Head of caudate nucleus (tissue), 42 donors: ENCODE results near the gene RSBN1.

Experiments
- DNase-seq, 42 donors: peaks; one replicate each; pipeline versions ENCODE4 v3.0.0 to v3.0.0-alpha.2; 2020 to 2021; ENCODE audit warnings: mixed read lengths in 7 of 42
- intact Hi-C: fragments of 100-400 bp; cut with DNase I; formaldehyde crosslinking; loops from one replicate; pipeline ENCODE4 v1.15.0; 2022

Gene RSBN1

DNA sequence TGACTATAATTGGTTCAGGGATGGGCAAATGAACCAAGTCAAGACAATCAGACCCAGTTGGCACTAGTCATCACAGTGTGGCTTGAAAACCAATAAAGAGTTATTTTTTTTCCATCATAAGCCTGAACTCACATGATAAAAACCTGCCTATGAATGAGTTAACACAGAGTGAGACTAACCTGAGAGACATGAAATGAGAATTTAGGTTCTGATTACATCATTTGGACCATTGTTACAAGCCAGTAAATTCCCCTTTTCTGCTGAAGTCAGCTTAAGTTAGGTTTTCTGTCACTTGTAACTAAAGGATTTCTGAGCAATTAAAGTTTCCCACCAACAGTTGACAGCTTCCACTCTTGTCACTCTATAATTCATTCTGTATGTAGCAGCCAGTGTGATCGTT lies 9.6 kb upstream of the RSBN1 start:
- intact Hi-C loops = no loop called here
- no peak for DNase-seq

- DNase-seq = no peak
- intact Hi-C loops = no loop called here
Observed at GRCh38 chr1:113818578-113818977, 6.3 kb upstream of the RSBN1 start.

DNA sequence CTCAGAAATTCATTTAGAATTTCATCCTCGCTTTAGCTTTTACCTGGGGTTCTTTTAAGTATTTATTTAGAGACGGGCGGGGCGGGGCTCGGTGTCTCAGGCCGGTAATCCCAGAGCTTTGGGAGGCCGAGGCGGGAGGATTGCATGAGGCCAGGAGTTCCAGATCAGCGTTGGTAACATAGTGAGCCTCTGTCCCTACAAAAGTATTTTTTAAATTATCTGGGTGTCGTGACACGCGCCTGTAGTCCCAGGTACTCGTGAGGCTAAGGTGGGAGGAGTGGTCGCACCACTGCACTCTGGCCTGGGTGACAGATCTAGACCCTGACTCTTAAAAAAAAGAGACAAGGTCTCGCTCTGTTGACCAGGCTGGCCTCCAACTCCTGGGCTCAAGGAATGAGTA lies 942 bp upstream of the RSBN1 start:
- DNase-seq = no peak
- intact Hi-C loops = loop anchor here (5.0 kb wide), 2 partner anchors 56 to 94 kb away; partner anchors contain the start of genes DCLRE1B and PHTF1

DNA sequence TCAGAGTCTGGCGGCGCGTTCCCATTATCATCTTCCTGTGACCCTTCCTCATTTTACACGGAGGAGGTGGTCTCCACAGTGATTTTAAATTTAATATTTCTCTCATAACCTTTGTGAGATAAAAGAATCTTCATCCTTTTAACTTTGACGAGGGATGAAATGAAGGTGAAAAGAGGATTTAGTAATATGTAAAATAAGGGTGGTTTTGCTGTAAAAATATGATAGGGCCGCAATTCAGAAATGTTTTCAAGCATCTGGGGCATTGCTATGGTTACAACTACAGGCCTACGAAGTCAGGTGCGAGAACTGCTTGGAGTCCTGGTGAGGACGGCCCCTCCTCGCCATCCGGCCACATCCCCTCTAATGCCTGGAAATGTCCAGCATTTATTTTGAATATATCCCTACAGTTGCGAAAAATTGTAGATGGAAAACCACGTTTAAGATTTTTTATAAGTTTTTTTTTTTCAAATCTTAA lies 422 bp upstream of the RSBN1 start:
- peak in 30 of 42 donors; percentile 8 to 67 (median 28) for DNase-seq
- intact Hi-C loops = loop anchor here (5.0 kb wide), 2 partner anchors 55 to 95 kb away; partner anchors contain the start of genes DCLRE1B and PHTF1

GRCh38 chr1:113811156-113811887 lies 954 bp downstream of the RSBN1 start:
- peak in 34 of 42 donors; percentile 8 to 72 (median 32) for DNase-seq
- intact Hi-C loops = loop anchor here (5.0 kb wide), 2 partner anchors 54 to 96 kb away; partner anchors contain the start of genes DCLRE1B and PHTF1

DNA sequence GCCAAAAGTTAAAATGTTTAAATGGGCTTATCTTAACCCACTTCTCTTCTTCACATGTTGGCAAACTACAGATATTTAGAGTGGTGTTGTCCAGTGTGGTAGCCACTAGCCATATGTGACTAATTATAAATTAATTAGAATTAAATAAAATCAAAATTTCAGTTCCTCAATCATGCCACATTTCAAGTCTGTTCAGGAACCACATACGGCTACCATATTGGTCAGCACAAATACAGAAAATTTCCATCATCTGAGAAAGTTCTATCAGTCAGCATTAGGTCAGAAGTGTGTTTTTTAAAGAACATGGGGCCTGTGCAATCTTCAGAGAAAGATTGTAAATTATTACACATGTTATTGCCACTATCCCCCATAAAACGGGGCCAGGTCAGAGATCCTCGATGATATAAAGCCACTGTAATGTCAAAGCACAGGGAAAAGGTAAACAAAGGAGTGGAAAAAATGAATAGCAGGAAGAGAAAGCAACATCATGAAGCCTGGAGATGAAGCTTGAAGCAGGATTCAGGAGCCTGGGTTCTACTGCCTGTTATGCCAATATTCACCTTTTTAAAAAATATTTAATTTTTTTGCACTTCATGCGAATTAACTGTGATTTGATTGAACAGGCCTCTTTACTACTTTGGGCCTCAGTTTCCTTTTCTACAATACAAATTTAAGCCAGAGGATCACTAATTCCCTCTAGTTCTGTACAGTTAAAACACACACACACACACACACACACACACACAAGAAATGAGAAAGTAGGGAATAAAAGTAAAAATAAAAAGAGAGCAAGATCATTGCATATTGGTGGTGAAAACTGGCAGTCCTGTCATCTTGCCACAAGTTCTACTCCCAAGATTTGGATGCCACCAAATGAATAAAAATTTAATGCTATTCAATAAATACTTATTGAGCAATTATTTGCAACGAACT lies 2.3 kb downstream of the RSBN1 start:
- intact Hi-C loops = loop anchor here (5.0 kb wide), 2 partner anchors 53 to 97 kb away; partner anchors contain the start of genes DCLRE1B and PHTF1
- no peak for DNase-seq

GRCh38 chr1:113808450-113809195 lies 3.7 kb downstream of the RSBN1 start:
- intact Hi-C loops = no loop called here
- DNase-seq = no peak

DNA sequence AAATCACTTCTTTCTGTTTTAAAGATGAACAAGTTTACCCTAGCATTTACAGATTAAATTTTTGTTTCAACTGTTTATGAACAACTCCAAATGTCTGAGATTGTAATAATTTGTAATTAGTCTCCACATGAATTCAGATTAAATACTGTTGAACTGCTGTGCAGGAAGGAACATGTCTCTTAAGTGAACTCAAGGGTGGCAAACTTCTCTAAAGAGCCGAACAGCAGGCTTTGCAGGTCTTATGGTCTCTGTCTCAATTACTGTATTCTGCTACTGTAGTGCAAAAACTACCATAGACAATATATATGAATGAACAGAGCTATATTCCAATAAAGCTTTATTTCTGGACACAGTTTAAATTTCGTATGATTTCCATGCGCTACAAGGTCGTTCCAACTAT lies 6.6 kb downstream of the RSBN1 start:
- no peak for DNase-seq
- intact Hi-C loops = no loop called here

DNA sequence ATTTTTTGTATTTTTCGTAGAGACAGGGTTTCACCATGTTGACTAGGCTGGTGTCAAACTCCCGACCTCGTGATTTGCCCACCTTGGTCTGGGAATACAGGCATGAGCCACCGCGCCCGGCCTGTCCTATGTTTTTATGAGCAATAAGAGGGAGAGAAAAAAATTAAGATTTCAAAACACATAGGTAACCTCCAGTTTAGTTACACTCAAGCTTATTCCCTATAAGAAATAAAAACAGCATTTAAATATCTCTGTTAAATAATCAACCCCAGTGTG lies 7.1 kb downstream of the RSBN1 start:
- DNase-seq = no peak
- intact Hi-C loops = no loop called here

GRCh38 chr1:113804421-113805255 lies 7.6 kb downstream of the RSBN1 start:
- intact Hi-C loops = no loop called here
- DNase-seq = no peak

- intact Hi-C loops = no loop called here
- no peak for DNase-seq
Observed at GRCh38 chr1:113802367-113803007, 9.8 kb downstream of the RSBN1 start.

GRCh38 chr1:113800487-113800886 lies 11.8 kb downstream of the RSBN1 start:
- DNase-seq = no peak
- intact Hi-C loops = no loop called here

GRCh38 chr1:113797472-113797871 lies 14.8 kb downstream of the RSBN1 start:
- intact Hi-C loops = no loop called here
- DNase-seq = peak in 1 of 42 donors; percentile 9

GRCh38 chr1:113793878-113794834 lies 18.1 kb downstream of the RSBN1 start:
- DNase-seq = no peak
- intact Hi-C loops = no loop called here

DNA sequence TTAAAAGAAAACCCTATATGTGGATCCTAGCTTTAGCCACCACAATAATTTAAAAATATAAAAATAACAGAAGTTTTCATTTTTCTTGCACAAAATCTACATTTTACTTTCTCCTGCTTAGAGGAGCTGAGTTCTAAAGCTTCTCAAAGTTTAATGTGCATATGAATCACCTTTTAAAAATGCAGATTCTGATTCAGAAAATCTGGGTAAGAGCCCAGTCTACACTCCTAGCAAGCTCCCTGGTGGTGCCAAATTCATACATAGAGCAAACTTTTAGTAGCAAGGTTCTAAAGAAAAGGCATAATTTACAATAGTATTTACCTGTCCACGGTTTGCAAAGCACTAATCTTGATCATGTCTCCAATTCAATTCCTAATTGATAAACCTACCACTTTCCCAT lies 19.3 kb downstream of the RSBN1 start:
- no peak for DNase-seq
- intact Hi-C loops = no loop called here

DNA sequence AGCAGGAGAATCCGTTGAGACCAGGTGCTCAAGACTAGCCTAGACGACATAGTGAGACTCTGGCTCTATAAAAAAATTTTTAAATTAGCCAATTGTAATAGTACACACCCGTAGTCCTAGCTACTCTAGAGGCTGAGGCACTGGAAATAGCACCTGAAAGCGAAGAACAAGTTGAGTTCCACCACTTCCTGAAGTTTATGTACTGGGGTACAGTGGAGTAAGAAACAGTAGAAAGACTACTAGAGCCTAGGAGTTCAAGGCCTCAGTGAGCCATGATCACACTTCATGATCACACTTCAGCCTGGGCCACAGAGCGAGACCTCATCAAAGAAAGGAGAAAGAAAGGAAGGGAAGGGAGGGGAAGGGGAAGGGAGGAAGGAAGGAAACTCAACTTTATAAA lies 19.8 kb downstream of the RSBN1 start:
- DNase-seq = no peak

GRCh38 chr1:113788802-113789201 lies 23.5 kb downstream of the RSBN1 start:
- intact Hi-C loops = no loop called here
- DNase-seq = no peak

More for the DNA sequence above, 19.8 kb downstream of the RSBN1 start:
- intact Hi-C loops = no loop called here
